NT2/D1 (cell line): Measurements from ENCODE around the gene SLC52A3.

Source experiments
- DNase-seq: peaks from one replicate; pipeline ENCODE4 v3.0.0-alpha.2; 2011; ENCODE audit warnings: low read depth, low spot score
- H3K27me3 ChIP-seq: 2 replicates; pipeline ENCODE4 v1.6.0; 2011; ENCODE audit warnings: mild to moderate bottlenecking; ENCODE audit not compliant: insufficient read length, insufficient read depth
- H3K36me3 ChIP-seq: 2 replicates; pipeline ENCODE4 v1.6.1; 2011; ENCODE audit warnings: mild to moderate bottlenecking, low read length, mixed read lengths; ENCODE audit not compliant: insufficient read depth, insufficient read length
- H3K4me1 ChIP-seq: 2 replicates; pipeline ENCODE4 v1.5.1; 2011; ENCODE audit not compliant: insufficient read depth, insufficient read length
- H3K4me3 ChIP-seq: 2 replicates; pipeline ENCODE4 v1.5.1; 2011; ENCODE audit warnings: low read depth; ENCODE audit not compliant: insufficient read length
- H3K9ac ChIP-seq: 2 replicates; pipeline ENCODE4 v1.6.0; 2011; ENCODE audit warnings: low read depth; ENCODE audit not compliant: insufficient read length
- H3K9me3 ChIP-seq: 2 replicates; pipeline ENCODE4 v1.5.1; 2011; ENCODE audit warnings: mild to moderate bottlenecking, low read length; ENCODE audit not compliant: insufficient read depth
- SUZ12 ChIP-seq: IDR thresholded peaks from 2 replicates; pipeline ENCODE4 v1.6.1; 2011; ENCODE audit not compliant: insufficient read length, insufficient read depth; ENCODE audit errors: extremely low read depth
- YY1 ChIP-seq: IDR thresholded peaks from 2 replicates; pipeline ENCODE4 v1.6.1; 2011; ENCODE audit not compliant: insufficient read length, insufficient read depth
- ZNF274 ChIP-seq: IDR thresholded peaks from 2 replicates; pipeline ENCODE4 v1.6.1; 2011; ENCODE audit warnings: mild to moderate bottlenecking, low read depth, low read length

Gene SLC52A3

GRCh38 chr20:751761-752160, 16.5 kb downstream of the SLC52A3 start:
- Histone ChIP-seq H3K27me3 (no peaks in the 10 kb centered on the region), H3K36me3 (no peaks in the 10 kb centered on the region), H3K9me3 (no peaks in the 10 kb centered on the region), H3K9ac (no peak overlapping the region), H3K4me3 (no peak overlapping the region), H3K4me1 (peaks cover 3% of the 10 kb centered on the region)
- DNase-seq, result no peak
- TF ChIP-seq ZNF274, result no peak
- no peak for TF ChIP-seq SUZ12
- no peak for TF ChIP-seq YY1

- Histone ChIP-seq H3K4me3 (no peak overlapping the region), H3K9ac (no peak overlapping the region), H3K27me3 (no peaks in the 10 kb centered on the region), H3K36me3 (no peaks in the 10 kb centered on the region), H3K4me1 (peaks cover 3% of the 10 kb centered on the region), H3K9me3 (peaks cover 9% of the 10 kb centered on the region)
- TF ChIP-seq SUZ12 (no peak), ZNF274 (no peak), YY1 (no peak)
- no peak for DNase-seq
Observed at GRCh38 chr20:750801-751200, 17.5 kb downstream of the SLC52A3 start.

- no peak for DNase-seq
- no peaks in the 10 kb centered on the region for H3K4me1 ChIP-seq
- peaks cover 13% of the 10 kb centered on the region for H3K9me3 ChIP-seq
- no peak overlapping the region for H3K4me3 ChIP-seq
- TF ChIP-seq YY1 (no peak), SUZ12 (no peak), ZNF274 (no peak)
- no peak overlapping the region for H3K9ac ChIP-seq
- H3K27me3 ChIP-seq, result no peaks in the 10 kb centered on the region
- no peaks in the 10 kb centered on the region for H3K36me3 ChIP-seq
Observed at GRCh38 chr20:745683-746301, 22.5 kb downstream of the SLC52A3 start.

- H3K9ac ChIP-seq, result no peak overlapping the region
- H3K4me3 ChIP-seq, result no peak overlapping the region
- peaks cover 13% of the 10 kb centered on the region for H3K9me3 ChIP-seq
- H3K4me1 ChIP-seq, result peaks cover 3% of the 10 kb centered on the region
- TF ChIP-seq YY1 (no peak), SUZ12 (no peak), ZNF274 (no peak)
- no peak for DNase-seq
- H3K36me3 ChIP-seq, result no peaks in the 10 kb centered on the region
- H3K27me3 ChIP-seq, result no peaks in the 10 kb centered on the region
Observed at GRCh38 chr20:742156-742555, 26.1 kb downstream of the SLC52A3 start.

GRCh38 chr20:741620-742019, 26.7 kb downstream of the SLC52A3 start:
- H3K4me1 ChIP-seq, result peaks cover 3% of the 10 kb centered on the region
- no peak for TF ChIP-seq YY1
- no peak for TF ChIP-seq SUZ12
- no peak for TF ChIP-seq ZNF274
- no peak for DNase-seq
- no peak overlapping the region for H3K9ac ChIP-seq
- no peaks in the 10 kb centered on the region for H3K36me3 ChIP-seq
- no peak overlapping the region for H3K4me3 ChIP-seq
- peaks cover 13% of the 10 kb centered on the region for H3K9me3 ChIP-seq
- H3K27me3 ChIP-seq, result no peaks in the 10 kb centered on the region

- Histone ChIP-seq H3K36me3 (no peaks in the 10 kb centered on the region), H3K9me3 (no peaks in the 10 kb centered on the region; the same call in 1 of the 2 replicates), H3K9ac (no peak overlapping the region), H3K27me3 (no peaks in the 10 kb centered on the region), H3K4me1 (peaks cover 3% of the 10 kb centered on the region), H3K4me3 (no peak overlapping the region)
- TF ChIP-seq SUZ12, result no peak
- TF ChIP-seq ZNF274, result no peak
- TF ChIP-seq YY1, result no peak
- no peak for DNase-seq
Observed at GRCh38 chr20:740162-740561, 28.1 kb downstream of the SLC52A3 start.

- no peak for DNase-seq
- Histone ChIP-seq H3K4me1 (peaks cover 3% of the 10 kb centered on the region), H3K36me3 (no peaks in the 10 kb centered on the region), H3K9me3 (no peaks in the 10 kb centered on the region; the same call in 1 of the 2 replicates), H3K4me3 (no peak overlapping the region), H3K9ac (no peak overlapping the region), H3K27me3 (no peaks in the 10 kb centered on the region)
- no peak for TF ChIP-seq YY1
- no peak for TF ChIP-seq SUZ12
Observed at GRCh38 chr20:739736-740135, 28.6 kb downstream of the SLC52A3 start.
